Measurements from ENCODE around the gene SEMA5B. TPM values are rescaled to one million over a fixed set of nuclear protein-coding genes. Genes with fewer than 3 reads are reported as not detected.

SEMA5B gene
- total RNA-seq, 1 donor from 2014 or later, result not detected

DNA sequence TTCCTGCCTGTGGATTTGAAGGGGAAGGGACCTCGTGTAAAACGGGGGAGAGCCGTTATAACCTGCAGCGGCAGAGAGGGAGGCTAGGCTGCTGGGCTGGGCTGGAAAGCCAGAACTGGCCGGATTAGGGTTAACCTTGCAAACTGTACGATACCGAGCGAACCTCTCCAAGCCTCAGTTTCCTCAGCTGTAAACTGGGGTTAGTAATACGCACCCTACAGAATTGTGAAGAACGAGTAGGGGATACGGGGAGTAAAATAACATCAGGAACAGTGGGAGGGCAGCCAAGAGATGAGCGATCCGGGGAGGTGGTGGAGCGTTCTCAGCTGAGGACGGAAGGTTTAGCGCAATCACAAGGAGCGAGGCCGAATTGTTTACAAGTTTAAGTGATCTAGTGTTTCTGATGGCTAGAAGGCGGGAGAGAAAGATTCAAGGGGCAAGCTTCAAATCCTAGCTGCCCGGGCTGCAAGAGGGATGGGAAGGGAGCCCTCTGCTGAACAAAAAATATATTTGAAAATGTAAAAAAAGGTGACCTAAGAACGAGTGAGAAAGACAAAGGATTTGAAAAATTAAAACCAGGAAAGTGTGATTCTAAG, 768 bp upstream of the SEMA5B start:
- H3K4me3 ChIP-seq (ENCODE audit: low read depth, low read length), result peak overlapping the region; percentile 42
- TF ChIP-seq, protein P1, sequence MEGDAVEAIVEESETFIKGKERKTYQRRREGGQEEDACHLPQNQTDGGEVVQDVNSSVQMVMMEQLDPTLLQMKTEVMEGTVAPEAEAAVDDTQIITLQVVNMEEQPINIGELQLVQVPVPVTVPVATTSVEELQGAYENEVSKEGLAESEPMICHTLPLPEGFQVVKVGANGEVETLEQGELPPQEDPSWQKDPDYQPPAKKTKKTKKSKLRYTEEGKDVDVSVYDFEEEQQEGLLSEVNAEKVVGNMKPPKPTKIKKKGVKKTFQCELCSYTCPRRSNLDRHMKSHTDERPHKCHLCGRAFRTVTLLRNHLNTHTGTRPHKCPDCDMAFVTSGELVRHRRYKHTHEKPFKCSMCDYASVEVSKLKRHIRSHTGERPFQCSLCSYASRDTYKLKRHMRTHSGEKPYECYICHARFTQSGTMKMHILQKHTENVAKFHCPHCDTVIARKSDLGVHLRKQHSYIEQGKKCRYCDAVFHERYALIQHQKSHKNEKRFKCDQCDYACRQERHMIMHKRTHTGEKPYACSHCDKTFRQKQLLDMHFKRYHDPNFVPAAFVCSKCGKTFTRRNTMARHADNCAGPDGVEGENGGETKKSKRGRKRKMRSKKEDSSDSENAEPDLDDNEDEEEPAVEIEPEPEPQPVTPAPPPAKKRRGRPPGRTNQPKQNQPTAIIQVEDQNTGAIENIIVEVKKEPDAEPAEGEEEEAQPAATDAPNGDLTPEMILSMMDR (conservative IDR thresholded peaks at IDR 0.05; ENCODE audit: low read depth, low read length), result peak; percentile 54
- peak; percentile 23 for DNase-seq (ENCODE audit: low read depth)

DNA sequence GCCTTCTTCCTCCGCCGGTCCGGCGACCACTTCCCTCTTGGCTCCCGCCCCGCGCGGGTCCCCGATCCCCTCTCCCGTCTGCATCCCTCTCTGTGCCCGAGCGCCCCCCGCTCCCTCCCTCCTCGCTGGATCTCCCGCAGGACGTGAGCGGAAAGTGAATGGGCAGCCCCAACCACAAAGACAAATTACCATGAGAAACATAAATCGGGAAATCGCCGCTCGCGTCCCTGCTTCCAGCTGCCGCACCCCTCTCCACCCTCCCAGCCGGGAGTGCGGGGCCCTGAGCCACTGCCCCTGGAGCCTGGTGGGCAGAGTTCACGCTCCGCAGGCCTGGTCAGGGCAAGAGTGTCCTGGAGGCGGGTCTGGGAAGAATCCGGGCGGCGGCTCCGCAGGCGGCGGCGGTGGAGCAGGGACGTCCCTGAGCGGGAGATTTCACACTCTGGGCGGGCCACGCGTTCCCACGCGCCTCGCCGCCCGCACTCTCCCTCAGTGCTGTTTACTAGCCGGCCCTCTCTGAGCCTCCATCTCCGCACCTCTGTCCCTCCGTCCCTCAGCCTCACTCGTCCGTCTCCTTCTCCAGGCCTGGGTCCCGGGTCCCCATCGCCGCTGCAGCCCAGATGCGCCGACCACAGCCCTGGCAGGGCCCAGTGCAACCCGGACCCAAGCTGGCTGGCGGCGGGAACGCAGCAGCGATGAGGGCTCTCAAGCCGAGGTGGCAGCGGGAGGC, 835 bp downstream of the SEMA5B start:
- TF ChIP-seq, protein P1 (conservative IDR thresholded peaks at IDR 0.05; ENCODE audit: low read depth, low read length), result no peak
- H3K4me3 ChIP-seq (ENCODE audit: low read depth, low read length), result peak overlapping the region; percentile 42
- no peak for DNase-seq (ENCODE audit: low read depth)

DNA sequence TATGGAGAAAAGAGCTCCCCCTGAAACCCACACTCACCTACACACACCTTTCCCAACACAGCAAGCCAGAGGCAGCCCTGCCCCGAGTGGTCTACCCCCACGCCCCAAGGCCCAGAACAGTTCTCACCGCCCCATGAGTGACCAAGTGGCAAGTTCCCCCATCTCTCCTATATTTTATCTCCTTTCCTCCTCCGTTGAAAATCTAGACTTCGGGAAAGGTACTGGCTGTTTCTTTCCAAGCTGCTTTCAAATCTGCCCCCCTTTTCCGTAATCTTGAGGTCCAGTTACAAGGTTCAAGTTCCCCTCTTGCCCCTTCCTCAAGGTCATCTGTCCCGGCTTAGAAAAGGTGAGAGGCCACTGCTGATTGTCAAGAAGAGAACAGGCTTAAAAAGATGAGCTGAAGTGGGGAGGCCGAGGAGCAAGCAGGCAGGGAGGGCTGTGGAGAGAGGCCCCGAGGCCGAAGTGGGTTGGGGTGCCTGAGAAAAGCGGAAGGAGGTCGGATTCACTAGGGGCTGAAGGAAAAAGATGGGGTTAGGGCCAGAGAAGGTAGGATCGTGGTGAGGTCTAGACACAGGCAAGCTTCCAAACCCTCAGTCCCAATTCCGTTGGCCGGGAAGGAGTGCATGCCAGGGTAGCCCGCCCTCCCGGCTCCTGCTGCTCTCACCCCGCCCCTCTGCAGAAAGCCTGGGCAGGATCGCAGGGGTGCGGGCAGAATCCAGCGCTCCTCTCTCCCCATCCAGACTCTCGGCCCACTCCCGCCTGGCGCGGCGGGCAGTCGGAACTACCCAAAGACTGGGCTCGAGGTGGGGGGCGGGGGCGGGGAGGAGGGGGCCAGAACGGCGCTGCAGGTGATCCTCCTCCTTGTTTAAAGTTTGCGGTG, 1.7 kb downstream of the SEMA5B start:
- no peak overlapping the region for H3K4me3 ChIP-seq (ENCODE audit: low read depth, low read length)
- DNase-seq (ENCODE audit: low read depth), result no peak
- TF ChIP-seq, protein P1 (conservative IDR thresholded peaks at IDR 0.05; ENCODE audit: low read depth, low read length), result no peak

DNA sequence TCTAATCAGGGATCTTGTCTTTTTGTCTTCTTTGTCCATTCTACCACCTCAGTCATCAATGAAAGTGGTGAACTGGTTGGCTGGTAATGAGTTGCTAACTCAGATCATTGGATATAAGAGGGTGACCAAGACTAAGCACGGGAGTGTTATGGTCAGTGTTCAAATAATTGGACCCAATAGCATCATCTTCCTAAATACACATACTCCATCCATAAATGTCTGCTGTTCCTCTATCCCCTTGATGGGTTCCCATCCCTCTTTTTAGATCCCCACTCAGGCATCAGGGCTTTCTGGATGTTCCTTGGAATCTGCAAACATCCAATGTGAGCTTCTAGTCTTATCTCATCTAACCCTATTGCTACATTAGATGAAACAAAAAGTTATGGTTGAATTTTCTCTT, 3.5 kb downstream of the SEMA5B start:
- H3K4me3 ChIP-seq (ENCODE audit: low read depth, low read length), result no peak overlapping the region
- DNase-seq (ENCODE audit: low read depth), result no peak
- TF ChIP-seq, protein P1 (conservative IDR thresholded peaks at IDR 0.05; ENCODE audit: low read depth, low read length), result no peak

DNA sequence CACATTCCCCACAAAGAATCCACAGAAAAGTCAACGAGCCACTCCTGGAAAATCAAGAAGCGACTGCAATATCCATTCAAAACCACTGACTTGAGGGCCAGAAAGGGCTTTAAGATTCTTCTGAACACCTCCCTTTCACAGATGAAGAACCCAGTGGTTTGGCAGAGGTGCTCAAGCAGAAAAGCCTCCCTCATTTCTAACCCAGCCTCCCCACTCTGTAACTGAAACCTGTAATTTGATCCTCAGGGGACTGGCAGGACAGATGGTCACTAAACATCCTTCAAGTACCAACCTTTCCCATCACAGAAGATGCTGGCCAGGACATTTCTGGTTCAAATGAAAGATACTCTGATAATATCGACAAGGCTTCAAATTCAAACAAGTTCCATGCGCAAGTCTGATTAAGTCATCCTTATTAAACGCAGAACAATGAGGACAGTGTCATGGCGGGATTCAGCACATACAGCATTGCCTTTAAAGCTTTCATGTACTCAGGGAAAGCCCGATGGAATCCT, 5.5 kb downstream of the SEMA5B start:
- TF ChIP-seq, protein P1 (conservative IDR thresholded peaks at IDR 0.05; ENCODE audit: low read depth, low read length), result no peak
- no peak for DNase-seq (ENCODE audit: low read depth)
- H3K4me3 ChIP-seq (ENCODE audit: low read depth, low read length), result no peak overlapping the region

DNA sequence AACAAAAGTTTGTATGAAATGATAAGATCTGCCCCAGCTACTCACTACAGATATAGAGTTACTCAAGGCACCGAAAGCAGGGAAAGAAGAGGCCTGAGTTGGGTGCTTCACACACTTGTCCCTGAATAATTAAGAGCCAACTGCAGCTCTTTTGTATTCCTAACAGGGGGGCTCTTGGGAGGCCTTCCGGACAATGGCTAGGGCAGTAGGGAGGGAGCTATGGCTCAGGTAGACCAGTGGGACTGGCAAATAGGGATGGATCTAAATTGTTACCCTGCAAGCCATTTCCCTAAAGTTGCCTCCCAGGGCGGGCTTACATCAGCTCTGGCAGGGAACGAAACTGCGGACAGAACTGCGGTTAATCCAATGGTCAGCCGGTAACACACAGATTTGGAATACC, 6.2 kb downstream of the SEMA5B start:
- TF ChIP-seq, protein P1 (conservative IDR thresholded peaks at IDR 0.05; ENCODE audit: low read depth, low read length), result no peak
- H3K4me3 ChIP-seq (ENCODE audit: low read depth, low read length), result no peak overlapping the region
- no peak for DNase-seq (ENCODE audit: low read depth)

Measured in epithelial cell of proximal tubule (primary cell).